NB4 (cell line): ENCODE results near the gene MYCBPAP.

ENCODE experiments used
- POLR2A ChIP-seq: IDR thresholded peaks from 2 replicates; pipeline ENCODE4 v1.6.1; 2011; ENCODE audit warnings: mild to moderate bottlenecking; ENCODE audit not compliant: insufficient read length; ENCODE audit errors: extremely low read depth
- TF ChIP-seq, protein P1 (sequence below): IDR thresholded peaks from one replicate; pipeline ENCODE4 v1.5.1; 2012; ENCODE audit warnings: low read depth, low read length

DNA sequence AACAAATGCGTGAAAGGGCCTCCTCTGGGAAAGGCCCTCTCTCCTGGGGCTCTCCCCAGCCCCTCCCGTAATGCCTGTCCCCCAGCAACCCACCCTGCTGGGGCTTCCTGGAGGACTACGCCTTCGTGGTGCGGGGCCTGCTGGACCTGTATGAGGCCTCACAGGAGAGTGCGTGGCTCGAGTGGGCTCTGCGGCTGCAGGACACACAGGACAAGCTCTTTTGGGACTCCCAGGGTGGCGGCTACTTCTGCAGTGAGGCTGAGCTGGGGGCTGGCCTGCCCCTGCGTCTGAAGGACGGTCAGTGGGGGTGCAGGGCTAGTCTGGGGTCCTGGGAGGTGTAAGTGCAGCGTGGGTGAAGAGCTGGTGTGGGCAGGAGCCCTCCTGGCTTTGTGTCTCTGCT lies 43.6 kb downstream of the MYCBPAP start:
- TF ChIP-seq POLR2A, result no peak
- TF ChIP-seq, protein P1, sequence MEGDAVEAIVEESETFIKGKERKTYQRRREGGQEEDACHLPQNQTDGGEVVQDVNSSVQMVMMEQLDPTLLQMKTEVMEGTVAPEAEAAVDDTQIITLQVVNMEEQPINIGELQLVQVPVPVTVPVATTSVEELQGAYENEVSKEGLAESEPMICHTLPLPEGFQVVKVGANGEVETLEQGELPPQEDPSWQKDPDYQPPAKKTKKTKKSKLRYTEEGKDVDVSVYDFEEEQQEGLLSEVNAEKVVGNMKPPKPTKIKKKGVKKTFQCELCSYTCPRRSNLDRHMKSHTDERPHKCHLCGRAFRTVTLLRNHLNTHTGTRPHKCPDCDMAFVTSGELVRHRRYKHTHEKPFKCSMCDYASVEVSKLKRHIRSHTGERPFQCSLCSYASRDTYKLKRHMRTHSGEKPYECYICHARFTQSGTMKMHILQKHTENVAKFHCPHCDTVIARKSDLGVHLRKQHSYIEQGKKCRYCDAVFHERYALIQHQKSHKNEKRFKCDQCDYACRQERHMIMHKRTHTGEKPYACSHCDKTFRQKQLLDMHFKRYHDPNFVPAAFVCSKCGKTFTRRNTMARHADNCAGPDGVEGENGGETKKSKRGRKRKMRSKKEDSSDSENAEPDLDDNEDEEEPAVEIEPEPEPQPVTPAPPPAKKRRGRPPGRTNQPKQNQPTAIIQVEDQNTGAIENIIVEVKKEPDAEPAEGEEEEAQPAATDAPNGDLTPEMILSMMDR, result no peak
